HG02588 (cell line): ENCODE data around the gene FFAR2.
"Not testable (repeated sequence)": the region's sequence is repeated elsewhere in the genome, so short reads cannot be mapped to it uniquely, and the experiment has no call there.

Experiments used
- ATAC-seq: cut with Tn5 transposase; IDR thresholded peaks from one replicate; pipeline ENCODE4 v1.9.1; 2021; ENCODE audit warnings: mild to moderate bottlenecking, moderate library complexity; ENCODE audit not compliant: unreplicated experiment

Gene FFAR2

DNA sequence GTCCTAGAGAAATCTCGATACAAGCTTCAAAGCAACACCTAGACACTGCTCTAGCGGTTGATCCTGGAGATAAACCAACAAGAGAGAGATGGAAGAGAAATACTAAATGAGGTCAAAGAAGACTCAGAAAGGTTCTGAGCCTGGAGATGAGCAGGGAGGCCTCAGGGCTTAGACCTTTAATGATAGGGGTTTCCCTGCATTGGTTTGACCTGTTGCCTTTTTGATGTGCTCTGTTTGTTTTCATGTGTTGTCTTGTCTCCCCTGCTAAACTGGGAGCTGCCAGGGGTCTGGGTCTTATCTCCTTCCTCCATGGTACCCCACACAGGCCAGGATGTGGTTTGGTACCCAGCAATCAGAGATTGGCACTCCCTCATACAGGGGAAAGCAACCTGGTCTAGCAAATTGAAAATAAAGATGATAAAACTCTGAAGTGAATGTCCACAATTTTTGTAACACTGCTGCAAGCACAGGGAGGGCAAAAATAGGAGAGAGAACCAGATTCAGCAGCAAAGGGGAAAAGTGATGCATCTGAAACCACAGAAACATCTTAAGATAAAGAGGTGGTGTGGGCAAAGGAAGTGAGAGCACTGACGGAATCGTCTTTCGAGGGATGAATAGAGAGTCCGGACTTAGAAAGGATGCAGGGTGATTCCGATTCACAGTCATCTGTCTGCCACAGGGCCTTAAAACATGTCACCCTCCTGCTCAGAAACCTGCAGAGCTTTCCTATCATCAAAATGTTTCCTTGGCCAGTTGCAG, 3.5 kb downstream of the FFAR2 start:
- no peak for ATAC-seq

DNA sequence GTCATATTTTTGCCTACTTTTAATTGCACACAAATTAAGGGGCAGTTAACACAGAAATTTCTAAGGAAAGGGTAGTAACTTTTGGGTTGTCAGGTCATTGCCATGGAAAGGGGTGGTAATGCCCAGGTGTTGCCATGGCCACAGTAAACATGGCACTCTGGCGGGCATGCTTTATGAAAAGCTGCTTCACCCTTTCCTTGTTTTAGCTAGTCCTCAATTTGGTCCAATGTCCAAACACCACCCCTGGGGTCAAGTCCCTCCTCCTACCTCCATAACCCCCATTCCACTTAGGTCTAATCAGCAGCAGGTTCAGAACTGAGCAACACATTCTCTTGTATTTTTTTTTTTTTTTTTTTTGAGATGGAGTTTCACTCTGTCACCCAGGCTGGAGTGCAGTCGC, 6.6 kb downstream of the FFAR2 start:
- ATAC-seq = no peak

DNA sequence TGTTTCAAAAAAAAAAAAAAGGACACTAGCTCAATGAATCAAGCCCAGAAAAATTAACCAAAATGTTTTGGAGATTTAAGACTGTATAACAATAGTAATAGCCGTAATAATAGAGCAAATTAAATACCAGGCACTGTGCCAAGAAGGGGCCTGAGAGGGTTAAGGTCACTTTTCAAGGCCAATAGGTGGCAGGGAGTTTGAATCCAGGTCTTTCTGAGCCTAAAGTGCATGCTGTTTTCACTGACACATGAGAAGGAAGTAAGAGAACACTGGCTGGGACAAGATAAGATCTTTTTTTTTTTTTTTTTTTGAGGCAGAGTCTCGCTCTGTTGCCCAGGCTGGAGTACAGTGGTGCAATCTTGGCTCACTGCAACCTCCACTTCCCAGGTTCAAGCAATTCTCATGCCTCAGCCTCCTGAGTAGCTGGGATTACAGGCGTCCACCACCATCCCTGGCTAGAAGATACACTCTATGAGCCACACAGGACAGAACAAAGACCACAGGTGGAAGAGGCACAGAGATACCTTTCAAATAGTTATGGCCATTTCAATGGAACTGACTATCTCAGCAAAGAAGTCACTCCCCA, 7.7 kb downstream of the FFAR2 start:
- no peak for ATAC-seq

DNA sequence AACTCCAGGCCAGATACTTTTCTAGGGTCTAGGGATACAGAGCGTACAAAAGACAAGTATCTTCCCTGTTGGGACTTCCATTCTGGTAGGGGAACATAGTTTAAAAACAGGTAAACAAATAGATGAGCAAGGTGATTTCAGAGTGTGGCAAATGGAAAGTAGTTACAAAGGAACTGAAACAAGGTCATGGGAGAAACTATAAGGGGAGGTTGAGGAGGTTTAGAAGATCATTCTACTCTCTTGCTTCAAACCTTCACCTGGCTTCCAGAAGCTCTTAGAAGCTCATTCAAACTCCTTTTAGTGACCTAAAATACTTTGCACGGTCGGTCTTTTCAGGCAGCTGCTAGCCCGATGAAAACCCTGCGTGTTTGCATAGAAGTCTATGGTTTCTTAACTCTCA, 9.1 kb downstream of the FFAR2 start:
- no peak for ATAC-seq

DNA sequence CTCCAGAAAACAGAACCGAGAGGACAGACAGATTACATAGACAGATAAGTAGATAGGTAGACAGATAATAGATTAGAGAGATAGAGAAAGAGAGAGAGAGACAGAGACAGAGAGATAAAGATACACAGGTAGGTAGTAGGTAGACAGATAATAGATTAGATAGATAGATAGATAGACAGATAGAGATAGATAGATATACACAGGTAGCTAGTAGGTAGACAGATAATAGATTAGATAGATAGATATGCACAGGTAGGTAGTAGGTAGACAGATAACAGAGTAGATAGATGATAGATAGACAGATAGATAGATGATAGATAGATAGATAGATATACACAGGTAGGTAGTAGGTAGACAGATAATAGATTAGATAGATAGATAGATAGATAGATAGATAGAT, 10.1 kb downstream of the FFAR2 start:
- no peak for ATAC-seq

DNA sequence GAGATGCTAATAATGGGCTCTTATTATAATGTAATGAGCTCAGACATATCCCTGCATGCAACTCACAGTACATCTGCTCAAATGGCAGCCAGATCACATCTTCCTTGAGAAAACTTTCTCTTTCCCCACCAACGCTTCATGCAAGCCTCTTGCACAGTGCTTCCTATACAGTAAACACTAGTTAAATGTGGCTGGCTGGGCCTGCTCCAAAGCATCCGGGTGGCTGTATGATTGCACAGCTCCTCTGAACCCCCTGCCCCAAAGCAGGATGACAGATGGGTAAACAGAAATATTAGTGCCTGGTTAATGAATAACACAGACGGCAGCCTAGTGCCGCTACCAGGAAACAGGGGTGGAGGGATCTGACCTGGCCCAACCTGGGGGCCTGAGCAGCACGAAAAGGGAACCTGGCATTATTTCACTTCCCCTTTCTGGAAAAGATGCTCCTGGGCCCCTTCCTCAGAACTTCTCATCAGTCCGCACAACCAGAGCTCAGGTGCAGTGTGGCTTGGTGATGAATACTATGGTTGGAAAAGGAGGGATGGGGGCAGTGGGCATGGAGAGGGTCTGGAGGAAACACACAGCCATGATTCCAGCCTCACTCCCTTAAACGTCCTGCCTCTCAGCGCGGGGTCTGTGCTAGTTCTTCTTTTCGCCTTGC, 10.8 kb downstream of the FFAR2 start:
- ATAC-seq = peak; percentile 48

DNA sequence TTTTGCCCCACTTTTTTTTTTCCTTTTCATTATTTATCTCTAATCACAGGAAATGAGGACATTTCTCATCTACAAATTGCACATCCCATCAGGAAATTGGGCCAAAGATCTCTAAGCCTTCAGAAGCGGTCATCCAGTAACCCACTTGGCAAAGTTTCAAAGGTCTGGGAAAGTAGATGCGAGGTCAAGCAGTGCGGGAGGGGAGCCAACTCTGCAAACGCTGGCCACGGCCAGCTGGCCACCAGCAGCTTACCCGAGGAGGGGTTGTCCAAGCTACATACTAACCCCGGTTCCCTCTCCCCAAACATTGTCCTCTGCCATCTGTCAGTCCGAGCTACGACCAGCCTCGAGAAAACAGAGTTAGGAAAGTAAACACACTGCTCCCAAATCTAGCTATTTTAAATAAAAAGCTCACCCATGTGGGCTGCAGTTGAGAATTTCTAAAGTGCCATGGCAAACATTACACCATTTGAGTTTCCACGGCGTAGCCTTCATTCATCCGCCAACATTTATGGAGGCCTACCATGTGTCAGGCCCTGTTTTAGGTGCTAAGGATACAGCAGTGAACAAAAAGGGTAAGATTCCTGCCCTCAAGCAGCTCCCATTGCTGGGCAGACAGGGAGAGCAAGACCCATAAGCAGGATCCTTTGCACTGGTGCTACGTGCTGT, 11.5 kb downstream of the FFAR2 start:
- ATAC-seq = no peak

DNA sequence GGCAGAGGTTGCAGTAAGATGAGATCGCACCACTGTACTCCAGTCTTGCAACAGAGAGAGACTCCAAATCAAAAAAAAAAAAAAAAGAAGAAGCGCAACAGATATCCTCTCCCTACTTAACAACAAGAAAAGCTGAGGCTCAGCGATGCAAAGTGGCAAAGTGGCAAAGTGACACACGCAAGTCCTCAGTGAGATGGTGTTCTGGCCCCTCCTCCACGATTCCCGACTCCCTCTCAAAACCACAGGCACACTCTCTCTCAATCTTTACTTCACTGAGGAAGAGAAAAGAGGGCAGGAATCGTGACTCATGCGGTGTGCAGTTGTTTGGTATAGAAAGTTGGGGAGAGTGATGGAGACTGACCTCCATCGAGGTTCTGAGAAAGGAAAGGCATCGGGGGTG, 12.6 kb downstream of the FFAR2 start:
- no peak for ATAC-seq

DNA sequence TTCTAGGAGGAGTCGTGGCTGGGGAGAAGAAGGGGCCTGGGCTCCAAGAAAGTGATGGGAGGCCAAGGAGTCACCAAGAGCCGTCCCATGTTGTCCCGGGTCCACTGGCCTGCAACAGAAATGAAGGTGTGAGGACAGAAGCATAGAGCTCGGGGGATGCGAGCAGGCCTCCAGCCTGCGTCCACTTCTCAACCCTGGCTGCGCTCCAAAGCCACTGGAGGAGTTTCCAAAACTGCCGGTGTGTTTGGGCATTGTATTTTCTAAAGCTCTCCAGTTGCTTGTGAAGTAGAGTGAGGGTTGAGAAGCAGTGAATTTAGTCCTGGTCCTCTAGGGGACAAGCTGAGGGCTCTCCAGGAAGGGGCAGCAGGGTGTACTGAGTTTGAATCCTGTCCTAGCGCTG, 13.0 kb downstream of the FFAR2 start:
- ATAC-seq = no peak

DNA sequence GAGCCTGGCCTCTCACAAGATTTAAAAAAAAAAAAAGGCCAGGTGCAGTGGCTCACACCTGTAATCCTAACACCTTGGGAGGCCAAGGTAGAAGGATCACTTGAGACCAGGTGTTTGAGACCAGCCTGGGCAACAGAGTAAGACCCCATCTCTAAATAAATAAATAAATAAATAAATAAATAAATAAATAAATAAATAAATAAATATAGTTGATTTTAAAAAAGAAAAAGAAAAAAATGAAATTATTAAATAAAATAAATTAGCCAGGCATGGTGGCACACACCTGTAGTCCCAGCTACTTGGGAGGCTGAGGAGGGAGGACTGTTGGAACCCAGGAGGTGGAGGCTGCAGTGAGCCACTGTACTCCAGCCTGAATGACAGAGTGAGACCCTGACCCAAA, 13.7 kb downstream of the FFAR2 start:
- ATAC-seq = not testable (repeated sequence)

DNA sequence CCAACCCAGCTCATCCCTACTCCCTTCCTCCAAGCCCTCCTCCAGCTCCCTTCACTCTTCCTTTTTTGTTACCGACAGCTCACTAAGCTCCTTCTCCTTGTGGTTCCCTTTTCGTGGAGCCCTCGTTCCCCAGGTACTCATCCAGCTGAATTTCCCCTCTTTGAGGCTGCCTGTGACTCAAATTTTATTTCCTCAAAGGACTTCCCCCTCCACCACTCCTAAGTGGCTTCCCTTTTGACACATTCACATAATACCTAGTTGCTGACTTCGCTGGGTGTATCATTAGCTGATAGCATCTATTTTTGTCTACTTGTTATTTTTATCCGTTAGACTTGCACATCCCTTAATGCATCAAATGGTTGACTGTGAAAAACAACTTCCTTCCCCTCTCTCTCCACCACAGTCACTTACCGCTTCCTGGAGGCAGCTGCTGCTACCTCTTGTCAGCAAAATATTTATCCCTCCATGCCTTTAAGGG, 14.5 kb downstream of the FFAR2 start:
- peak; percentile 48 for ATAC-seq

DNA sequence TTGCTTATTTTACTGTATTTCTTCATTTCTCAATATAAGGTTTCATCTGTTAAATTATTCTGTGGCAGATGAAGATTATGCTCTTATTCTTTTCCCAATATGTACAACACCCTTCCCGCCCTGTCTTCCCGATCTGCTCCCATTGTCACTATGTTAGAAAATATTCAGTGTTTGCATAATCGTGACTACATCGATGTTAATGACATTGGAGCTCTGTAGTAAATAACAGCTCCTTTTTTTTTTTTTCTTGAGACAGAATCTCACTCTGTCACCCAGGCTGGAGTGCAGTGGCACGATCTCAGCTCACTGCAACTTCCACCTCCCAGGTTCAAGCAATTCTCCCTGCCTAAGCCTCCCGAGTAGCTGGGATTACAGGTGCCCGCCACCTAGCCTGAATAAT, 14.9 kb downstream of the FFAR2 start:
- ATAC-seq = not testable (repeated sequence)

DNA sequence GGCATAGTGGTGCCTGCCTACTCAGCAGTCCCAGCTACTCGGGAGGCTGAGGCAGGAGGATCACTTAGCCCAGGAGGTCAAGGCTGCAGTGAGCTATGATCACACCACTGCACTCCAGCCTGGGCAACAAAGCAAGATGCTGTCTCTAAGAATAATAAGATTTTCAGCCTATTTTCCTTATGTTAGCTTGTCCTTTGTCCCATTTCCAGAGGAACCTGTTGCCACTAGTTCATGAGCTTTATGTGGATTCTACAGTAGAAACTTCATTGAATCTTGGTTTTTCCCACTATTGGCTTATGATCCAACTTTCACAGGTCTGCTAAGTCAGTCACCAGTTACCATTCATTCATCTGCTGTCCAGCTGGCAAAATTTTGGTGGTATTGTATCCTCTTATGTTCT, 18.2 kb downstream of the FFAR2 start:
- no peak for ATAC-seq

DNA sequence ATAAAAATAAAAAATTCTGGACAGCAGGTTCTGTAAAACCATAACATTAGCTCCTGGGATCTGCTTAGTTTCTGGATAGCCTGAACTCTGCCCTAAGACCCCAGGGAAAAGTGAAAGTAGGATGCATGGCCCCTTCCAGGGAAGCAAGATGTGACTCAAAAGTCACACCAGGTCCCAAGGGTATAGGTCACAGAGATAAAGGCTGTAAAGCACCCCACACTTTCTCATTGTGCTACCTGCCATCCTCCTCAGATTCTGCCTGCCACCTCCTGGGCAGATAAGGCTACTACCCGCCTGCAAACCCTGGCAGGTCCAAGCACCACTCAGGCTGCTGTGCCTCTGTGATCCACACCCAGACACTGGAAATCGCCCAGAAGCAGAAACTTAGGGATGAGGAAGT, 20.6 kb downstream of the FFAR2 start:
- ATAC-seq = peak; percentile 49

DNA sequence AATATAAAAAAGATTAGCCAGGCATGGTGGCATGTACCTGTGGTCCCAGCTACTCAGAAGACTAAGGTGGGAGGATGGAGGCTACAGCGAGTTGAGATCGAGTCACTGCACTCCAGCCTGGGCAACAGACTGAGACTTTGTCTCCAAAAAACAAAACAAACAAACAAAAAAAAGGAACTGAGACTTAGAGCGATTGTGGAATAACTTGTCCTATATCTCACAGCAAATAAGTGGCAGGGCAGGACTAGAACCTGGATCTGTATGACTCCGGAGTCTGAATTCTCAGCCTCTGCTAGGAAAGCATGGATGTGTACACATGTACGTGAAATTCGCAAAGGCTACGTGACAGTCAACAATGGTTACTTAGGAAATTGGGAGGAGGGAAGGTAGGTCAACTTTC, 22.1 kb downstream of the FFAR2 start:
- no peak for ATAC-seq

DNA sequence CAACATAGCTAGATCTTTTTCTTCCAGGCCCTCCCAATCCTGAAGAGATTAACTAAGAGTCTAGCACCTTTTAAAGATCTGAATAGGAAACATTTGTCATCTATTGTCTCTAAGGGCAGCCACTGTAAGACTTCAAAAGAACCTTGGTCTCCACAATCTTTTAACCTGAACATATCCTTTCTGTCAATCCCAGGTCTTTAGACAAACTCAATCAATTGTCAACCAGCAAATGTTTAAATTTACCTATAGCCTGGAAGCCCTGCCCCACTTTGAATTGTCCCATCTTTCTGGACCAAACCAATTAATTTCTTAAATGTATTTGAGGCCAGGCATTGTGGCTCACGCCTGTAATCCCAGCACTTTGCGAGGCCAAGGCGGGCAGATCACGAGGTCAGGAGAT, 23.0 kb downstream of the FFAR2 start:
- ATAC-seq = not testable (repeated sequence)

DNA sequence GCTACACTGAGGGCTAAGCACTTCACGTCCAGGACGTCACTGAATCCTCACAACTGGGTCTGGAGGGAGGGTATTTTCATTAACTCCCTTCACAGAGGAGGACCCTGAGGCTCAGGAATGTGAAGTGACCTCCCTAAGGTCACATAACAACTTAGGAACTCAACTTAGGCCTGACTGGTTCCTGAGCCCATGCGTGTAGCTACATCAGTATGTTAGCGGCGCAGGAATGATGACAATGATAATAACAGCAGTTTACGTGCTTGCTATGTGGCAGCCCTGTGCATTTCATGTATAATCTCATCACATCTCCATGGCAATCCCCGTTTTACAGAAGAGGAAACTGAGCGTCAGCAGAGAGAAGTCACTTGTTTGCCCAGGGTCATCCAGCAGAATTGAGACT, 23.9 kb downstream of the FFAR2 start:
- no peak for ATAC-seq

DNA sequence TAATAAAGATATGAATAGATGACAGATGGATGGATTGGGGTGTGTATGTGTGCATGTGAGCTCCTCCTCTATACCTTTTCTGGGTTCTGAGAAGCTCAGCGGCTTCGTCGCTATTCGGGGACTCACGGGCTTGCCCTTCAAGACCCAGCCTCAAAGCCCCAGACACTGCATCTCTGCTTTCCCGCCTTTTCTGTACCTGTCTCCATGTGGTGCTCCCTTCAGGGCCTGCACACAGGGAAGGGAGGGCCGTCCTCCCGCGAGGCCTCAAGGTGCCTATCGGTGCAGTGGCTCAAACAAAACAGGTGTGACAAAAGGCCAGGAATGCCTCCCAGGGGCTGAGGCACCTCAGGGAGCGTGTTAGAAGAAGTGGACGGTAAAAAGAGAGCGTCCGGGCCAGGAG, 26.0 kb downstream of the FFAR2 start:
- ATAC-seq = no peak

DNA sequence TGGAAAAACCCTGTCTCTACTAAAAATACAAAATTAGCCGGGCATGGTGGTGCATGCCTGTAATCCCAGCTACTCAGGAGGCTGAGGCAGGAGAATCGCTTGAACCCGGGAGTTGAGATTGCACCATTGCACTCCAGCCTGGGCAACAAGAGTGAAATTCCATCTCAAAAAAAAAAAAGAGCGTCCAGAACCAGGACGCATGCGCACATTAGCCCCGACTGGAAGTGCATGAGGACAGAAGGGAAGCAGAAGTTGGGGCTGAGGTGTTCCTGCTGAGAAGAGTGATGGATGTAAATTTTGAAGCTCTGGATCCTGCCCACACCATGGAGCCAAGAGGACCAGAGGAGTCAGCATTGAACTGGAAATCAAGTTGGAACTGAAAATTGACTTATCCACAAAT, 26.5 kb downstream of the FFAR2 start:
- ATAC-seq = not testable (repeated sequence)

DNA sequence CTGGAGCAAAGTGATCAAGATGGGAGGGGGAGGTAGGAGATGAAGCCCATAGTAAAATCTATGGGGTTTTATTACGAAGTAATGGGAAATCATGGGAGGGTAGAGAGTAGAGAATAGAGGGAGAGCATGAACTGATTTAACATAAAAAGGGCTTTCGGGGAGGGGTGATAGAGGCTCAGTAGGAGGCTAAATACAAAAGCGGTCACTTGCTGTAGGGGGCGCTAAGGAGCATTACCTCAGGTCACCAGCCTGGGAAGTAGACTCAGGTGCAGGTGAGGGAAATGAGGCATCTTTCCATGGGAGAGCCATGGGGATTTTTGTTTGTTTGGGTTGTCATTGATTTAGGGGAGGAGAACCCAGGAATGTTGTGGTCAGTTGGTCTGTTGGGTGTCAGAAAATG, 28.1 kb downstream of the FFAR2 start:
- no peak for ATAC-seq

DNA sequence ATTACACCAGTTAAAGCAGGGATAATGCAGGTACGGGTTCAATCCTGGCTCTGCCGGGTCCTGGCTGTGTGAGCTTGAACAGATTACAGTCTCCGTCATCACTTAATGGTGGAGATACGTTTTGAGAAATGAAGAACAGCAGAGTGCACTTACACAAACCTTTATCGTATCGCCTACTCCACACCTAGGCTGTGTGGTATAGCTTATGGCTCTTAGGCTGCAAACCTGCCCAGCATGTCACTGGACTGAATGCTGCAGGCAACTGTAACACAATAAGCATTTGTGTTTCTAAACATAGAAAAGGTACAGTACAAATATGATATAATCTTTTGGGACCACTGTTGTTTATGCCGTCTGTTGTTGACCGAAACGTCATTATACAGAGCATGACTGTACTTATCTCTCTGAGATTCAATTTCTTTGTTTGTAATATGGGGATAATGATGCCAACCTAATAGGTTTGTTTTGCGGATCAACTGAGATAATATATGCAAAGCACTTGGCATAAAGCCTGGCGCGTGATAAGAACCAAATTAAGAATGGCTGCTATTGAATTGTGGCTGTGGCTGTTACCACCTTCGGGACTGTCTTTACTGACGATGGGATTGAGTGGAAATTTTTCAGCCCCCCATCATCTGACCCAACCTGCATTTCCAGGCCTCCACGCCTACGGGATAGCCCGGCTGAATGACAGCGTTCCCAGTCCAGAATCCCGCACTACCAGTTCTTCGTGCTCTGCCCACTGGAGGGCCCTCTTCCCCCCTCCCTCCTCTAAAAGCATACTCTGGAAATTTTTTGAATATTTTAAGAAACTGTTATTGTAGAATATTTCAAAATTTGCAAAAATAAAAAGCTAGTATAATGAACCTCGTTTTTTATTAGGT, 31.0 kb downstream of the FFAR2 start:
- no peak for ATAC-seq
